CD4-positive, alpha-beta T cell (primary cell): ENCODE measurements around the gene MS4A10. TPM values are rescaled to one million over a fixed set of nuclear protein-coding genes. Genes with fewer than 3 reads are reported as not detected.

Experiments used
- ATAC-seq: fragments of 200-7000 bp; cut with Tn5 transposase; one replicate; pipeline ENCODE4 v1.10.0; 2022; ENCODE audit warnings: mild to moderate bottlenecking; ENCODE audit not compliant: poor library complexity
- CTCF ChIA-PET: fragments of 350-600 bp; sonication (Branson Sonifier 250); formaldehyde crosslinking; loops from one replicate; lab custom pipeline; 2021; ENCODE audit warnings: antibody characterized with exemption, inconsistent platforms; lab: Charles Lee
- POLR2A ChIA-PET: fragments of 350-600 bp; sonication (Branson Sonifier 250); formaldehyde crosslinking; loops from one replicate; lab custom pipeline; 2021; ENCODE audit warnings: antibody characterized with exemption, inconsistent platforms; lab: Charles Lee
- DNase-seq, 14 experiments: peaks; one replicate each; pipeline ENCODE4 v3.0.0-alpha.2; 2013 to 2020; ENCODE audit warnings: mixed read lengths in 2 of 14
- H3K27ac ChIP-seq, 2 donors: one replicate each; pipeline versions ENCODE4 v1.5.1 to v1.7.0; 2013; ENCODE audit warnings: low read length in 2 of 2, low read depth in 1 of 2, mild to moderate bottlenecking in 1 of 2
- H3K27me3 ChIP-seq, 2 experiments: 1 replicate in 1 of 2; 2 replicates in 1 of 2; pipeline versions ENCODE4 v1.6.1 to v1.7.0; 2013; ENCODE audit warnings: low read length in 2 of 2, control low read depth in 1 of 2, mild to moderate bottlenecking in 1 of 2, moderate library complexity in 1 of 2; ENCODE audit not compliant: insufficient read depth in 2 of 2, control insufficient read depth in 1 of 2
- H3K36me3 ChIP-seq: one replicate; pipeline ENCODE4 v1.6.1; 2013; ENCODE audit warnings: low read length, control low read depth; ENCODE audit not compliant: insufficient read depth
- H3K4me1 ChIP-seq: one replicate; pipeline ENCODE4 v1.6.1; 2013; ENCODE audit warnings: low read length, control low read depth; ENCODE audit not compliant: insufficient read depth
- H3K4me3 ChIP-seq: one replicate; pipeline ENCODE4 v1.5.1; 2013; ENCODE audit warnings: mild to moderate bottlenecking, low read length, moderate library complexity
- H3K9me3 ChIP-seq, 2 experiments: 1 replicate in 1 of 2; 2 replicates in 1 of 2; pipeline versions ENCODE4 v1.6.1 to v1.7.0; 2013; ENCODE audit warnings: low read length in 2 of 2, mild to moderate bottlenecking in 2 of 2, control low read depth in 1 of 2, moderate library complexity in 1 of 2; ENCODE audit not compliant: control insufficient read depth in 1 of 2, insufficient read depth in 1 of 2
- H3K27ac Mint-ChIP-seq: one replicate; pipeline ENCODE4 v1.8.0; 2020; ENCODE audit warnings: mixed read lengths
- H3K27me3 Mint-ChIP-seq: one replicate; pipeline ENCODE4 v1.8.0; 2021; ENCODE audit warnings: mixed read lengths
- H3K36me3 Mint-ChIP-seq: one replicate; pipeline ENCODE4 v1.8.0; 2021; ENCODE audit warnings: low read depth, mixed read lengths
- H3K4me1 Mint-ChIP-seq: one replicate; pipeline ENCODE4 v1.8.0; 2021; ENCODE audit warnings: low read depth, mixed read lengths
- H3K4me3 Mint-ChIP-seq: one replicate; pipeline ENCODE4 v1.8.0; 2020; ENCODE audit warnings: mild to moderate bottlenecking, mixed read lengths
- H3K9me3 Mint-ChIP-seq: one replicate; pipeline ENCODE4 v1.8.0; 2020; ENCODE audit warnings: mixed read lengths
- CTCF ChIP-seq: fragments of 200-600 bp; IDR thresholded peaks from one replicate; pipeline ENCODE4 v1.8.0; 2022; ENCODE audit warnings: antibody characterized with exemption, mild to moderate bottlenecking
- intact Hi-C, 2 experiments: fragments of 100-400 bp; cut with DNase I in 1 of 2; cut with micrococcal nuclease in 1 of 2; formaldehyde crosslinking; loops; one replicate each; pipeline versions ENCODE4 v1.15.1 to v1.9.0; 2023 to 2025; cut with DNase I, micrococcal nuclease
- total RNA-seq, 174 experiments: library from RNA in 2 of 174; stranded (reverse) in 2 of 174; gene quantifications; one replicate each; pipeline ENCODE4 v1.2.3 and lab custom pipeline; 2021 to 2026

MS4A10 gene
- total RNA-seq, 2 experiments from 2014 or later, result not detected

- intact Hi-C loops, result no loop called here
- no peak for TF ChIP-seq CTCF
- H3K36me3 ChIP-seq, result no peaks in the 10 kb centered on the region
- Mint-ChIP-seq H3K4me1 (no peaks in the 10 kb centered on the region), H3K9me3 (no peaks in the 10 kb centered on the region), H3K36me3 (no peaks in the 10 kb centered on the region), H3K27me3 (peaks cover 17% of the 10 kb centered on the region), H3K4me3 (no peak overlapping the region), H3K27ac (no peak overlapping the region)
- ChIA-PET POLR2A (no interaction called here), CTCF (interaction anchor here (1.0 kb wide), 1 partner anchor 52 kb away, joined by 3 read pairs; no protein-coding TSS in a partner anchor)
- H3K27ac ChIP-seq, result no peak overlapping the region
- peaks cover 0 to 3% of the 10 kb centered on the region in 2 experiments for H3K27me3 ChIP-seq
- DNase-seq (peak in 2 of 14 experiments; percentile 41 to 42), ATAC-seq (no peak)
- H3K4me3 ChIP-seq, result no peak overlapping the region
- H3K9me3 ChIP-seq, result no peaks in the 10 kb centered on the region
- peaks cover 9% of the 10 kb centered on the region for H3K4me1 ChIP-seq
Observed at GRCh38 chr11:60835534-60835846, 50.4 kb downstream of the MS4A10 start.

DNA sequence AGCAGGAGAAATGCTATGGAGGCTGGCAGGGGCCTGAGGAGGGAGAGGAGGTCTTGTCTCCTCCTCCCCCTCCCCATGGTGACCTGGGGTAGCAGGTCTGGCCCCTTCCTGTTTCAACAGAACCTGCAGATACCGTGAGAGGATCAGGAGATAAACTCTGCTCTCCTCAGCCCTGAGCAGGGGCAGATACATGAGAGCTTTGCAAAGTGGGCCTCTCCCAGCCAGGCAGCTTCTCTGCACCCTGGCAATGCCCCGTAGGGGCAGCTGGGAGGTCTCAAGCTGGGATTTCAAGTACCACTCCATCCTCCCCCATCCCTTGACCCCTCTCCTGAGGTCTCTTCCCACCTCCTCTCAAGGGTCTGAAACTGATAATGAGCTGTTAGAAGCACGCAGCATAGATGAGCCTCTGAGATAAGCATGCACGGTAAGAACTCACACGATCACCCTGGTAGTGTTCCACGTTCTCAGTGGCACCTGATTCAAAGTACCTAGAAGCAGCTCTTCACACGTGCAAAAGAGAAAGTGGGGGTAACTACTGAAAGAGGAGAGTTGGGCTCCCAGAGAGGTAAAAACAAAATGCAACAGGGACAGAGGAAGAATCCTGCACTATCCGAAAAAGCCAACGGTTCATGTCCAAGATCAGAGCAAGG, 51.9 kb downstream of the MS4A10 start:
- H3K27me3 Mint-ChIP-seq, result peaks cover 9% of the 10 kb centered on the region
- no peak overlapping the region for H3K4me3 ChIP-seq
- H3K4me1 ChIP-seq, result peaks cover 15% of the 10 kb centered on the region
- H3K36me3 Mint-ChIP-seq, result no peaks in the 10 kb centered on the region
- peaks cover 10% of the 10 kb centered on the region for H3K4me1 Mint-ChIP-seq
- intact Hi-C loops, result no loop called here
- H3K36me3 ChIP-seq, result no peaks in the 10 kb centered on the region
- no peak overlapping the region for H3K27ac ChIP-seq
- POLR2A ChIA-PET, result interaction anchor here (0.7 kb wide), 1 partner anchor 150 kb away, joined by 3 read pairs; no protein-coding TSS in a partner anchor
- H3K9me3 Mint-ChIP-seq, result no peaks in the 10 kb centered on the region
- H3K4me3 Mint-ChIP-seq, result no peak overlapping the region
- ATAC-seq (no peak), DNase-seq (no peak)
- no peak overlapping the region for H3K27ac Mint-ChIP-seq
- no peak for TF ChIP-seq CTCF
- peaks cover 0 to 3% of the 10 kb centered on the region in 2 experiments for H3K27me3 ChIP-seq
- no peaks in the 10 kb centered on the region for H3K9me3 ChIP-seq
- CTCF ChIA-PET, result no interaction called here

GRCh38 chr11:60838132-60838531, 53.0 kb downstream of the MS4A10 start:
- no peaks in the 10 kb centered on the region for H3K27me3 Mint-ChIP-seq
- peaks cover 0 to under 1% of the 10 kb centered on the region in 2 experiments for H3K27me3 ChIP-seq
- no peaks in the 10 kb centered on the region for H3K36me3 Mint-ChIP-seq
- no peaks in the 10 kb centered on the region for H3K9me3 Mint-ChIP-seq
- TF ChIP-seq CTCF, result no peak
- ATAC-seq, result no peak
- ChIA-PET POLR2A (no interaction called here), CTCF (no interaction called here)
- intact Hi-C loops, result no loop called here
- H3K27ac Mint-ChIP-seq, result no peak overlapping the region
- no peak overlapping the region for H3K27ac ChIP-seq
- H3K9me3 ChIP-seq, result no peaks in the 10 kb centered on the region
- peaks cover 26% of the 10 kb centered on the region for H3K4me1 ChIP-seq
- no peak overlapping the region for H3K4me3 Mint-ChIP-seq
- DNase-seq, result no peak
- H3K4me1 Mint-ChIP-seq, result peaks cover 18% of the 10 kb centered on the region
- no peaks in the 10 kb centered on the region for H3K36me3 ChIP-seq
- no peak overlapping the region for H3K4me3 ChIP-seq
